Uterus (tissue), 2 donors: Measurements from ENCODE around the gene ATP10A.

Experiments
- POLR2A ChIP-seq, 2 donors: fragments of 450-650 bp; IDR thresholded peaks; one replicate each; pipeline ENCODE4 v1.6.1; 2016; ENCODE audit warnings: antibody characterized with exemption in 2 of 2, mild to moderate bottlenecking in 1 of 2, moderate library complexity in 1 of 2
- TF ChIP-seq, protein P1 (sequence below), 4 experiments: fragments of 200-600 bp in 2 of 4; fragments of 450-650 bp in 2 of 4; sonication (generic) in 2 of 4; IDR thresholded peaks; one replicate each; pipeline ENCODE4 v1.5.1; 2016 to 2019; ENCODE audit warnings: antibody characterized with exemption in 4 of 4, mild to moderate bottlenecking in 2 of 4, moderate library complexity in 1 of 4

DNA sequence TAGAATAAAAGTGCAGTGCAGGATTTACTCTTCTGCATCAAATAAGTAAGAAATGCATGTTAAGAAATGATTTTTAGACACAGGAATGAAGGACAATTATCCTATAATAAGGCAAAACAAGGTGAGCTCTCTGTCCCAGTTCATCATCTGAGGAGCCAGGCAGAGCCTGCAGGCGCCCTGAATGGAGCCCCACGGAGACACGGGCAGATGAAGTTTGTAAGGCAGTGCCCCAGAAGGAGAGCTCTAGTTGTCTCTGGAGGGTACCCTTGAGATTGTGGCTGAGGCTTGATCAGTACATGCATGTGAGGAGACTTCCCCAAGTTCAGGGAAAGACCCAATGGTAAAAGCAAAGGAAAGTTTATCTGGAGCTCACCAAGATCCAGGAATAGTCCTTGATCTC lies 50.3 kb downstream of the ATP10A start:
- TF ChIP-seq POLR2A (IDR thresholded peaks at IDR 0.05), result no peak
- TF ChIP-seq, protein P1, sequence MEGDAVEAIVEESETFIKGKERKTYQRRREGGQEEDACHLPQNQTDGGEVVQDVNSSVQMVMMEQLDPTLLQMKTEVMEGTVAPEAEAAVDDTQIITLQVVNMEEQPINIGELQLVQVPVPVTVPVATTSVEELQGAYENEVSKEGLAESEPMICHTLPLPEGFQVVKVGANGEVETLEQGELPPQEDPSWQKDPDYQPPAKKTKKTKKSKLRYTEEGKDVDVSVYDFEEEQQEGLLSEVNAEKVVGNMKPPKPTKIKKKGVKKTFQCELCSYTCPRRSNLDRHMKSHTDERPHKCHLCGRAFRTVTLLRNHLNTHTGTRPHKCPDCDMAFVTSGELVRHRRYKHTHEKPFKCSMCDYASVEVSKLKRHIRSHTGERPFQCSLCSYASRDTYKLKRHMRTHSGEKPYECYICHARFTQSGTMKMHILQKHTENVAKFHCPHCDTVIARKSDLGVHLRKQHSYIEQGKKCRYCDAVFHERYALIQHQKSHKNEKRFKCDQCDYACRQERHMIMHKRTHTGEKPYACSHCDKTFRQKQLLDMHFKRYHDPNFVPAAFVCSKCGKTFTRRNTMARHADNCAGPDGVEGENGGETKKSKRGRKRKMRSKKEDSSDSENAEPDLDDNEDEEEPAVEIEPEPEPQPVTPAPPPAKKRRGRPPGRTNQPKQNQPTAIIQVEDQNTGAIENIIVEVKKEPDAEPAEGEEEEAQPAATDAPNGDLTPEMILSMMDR (IDR thresholded peaks at IDR 0.05), result no peak
